Calu3 (cell line): ENCODE measurements around the gene KIAA1958. TPM values are rescaled to one million over a fixed set of nuclear protein-coding genes. Genes with fewer than 3 reads are reported as not detected.
A peak's percentile ranks its signal among the peaks of the same experiment; 100 is the strongest.

ENCODE experiments used
- BruUV-seq: library from RNA; stranded (reverse); fragments of 400-500 nt; replicated peaks from 2 replicates; lab custom pipeline; 2021; lab: Mats Ljungman, UMichigan
- CTCF ChIA-PET: fragments of 300-600 bp; sonication (Branson Sonifier 250); formaldehyde crosslinking; loops from one replicate; lab custom pipeline; 2022; ENCODE audit warnings: antibody characterized with exemption; lab: Charles Lee
- DNase-seq: peaks from one replicate; pipeline ENCODE4 v3.0.0; 2022
- H3K27ac Mint-ChIP-seq: one replicate; pipeline ENCODE4 v1.8.0; 2022; ENCODE audit warnings: mixed read lengths; ENCODE audit not compliant: unreplicated experiment
- H3K27me3 Mint-ChIP-seq: one replicate; pipeline ENCODE4 v1.8.0; 2022; ENCODE audit warnings: mixed read lengths; ENCODE audit not compliant: unreplicated experiment
- H3K36me3 Mint-ChIP-seq: one replicate; pipeline ENCODE4 v1.8.0; 2022; ENCODE audit warnings: mild to moderate bottlenecking, moderate library complexity, mixed read lengths; ENCODE audit not compliant: insufficient read depth, unreplicated experiment
- H3K4me1 Mint-ChIP-seq: one replicate; pipeline ENCODE4 v1.8.0; 2022; ENCODE audit warnings: mild to moderate bottlenecking, low read depth, mixed read lengths; ENCODE audit not compliant: unreplicated experiment
- H3K4me3 Mint-ChIP-seq: one replicate; pipeline ENCODE4 v1.8.0; 2022; ENCODE audit warnings: mild to moderate bottlenecking, low read depth, moderate library complexity, mixed read lengths; ENCODE audit not compliant: unreplicated experiment
- H3K9me3 Mint-ChIP-seq: one replicate; pipeline ENCODE4 v1.8.0; 2022; ENCODE audit warnings: low read depth, mixed read lengths; ENCODE audit not compliant: unreplicated experiment
- CTCF ChIP-seq: fragments of 200-600 bp; IDR thresholded peaks from one replicate; pipeline ENCODE4 v1.8.0; 2022; ENCODE audit warnings: antibody characterized with exemption; ENCODE audit not compliant: unreplicated experiment
- intact Hi-C: fragments of 100-400 bp; cut with micrococcal nuclease; formaldehyde crosslinking; loops from one replicate; pipeline ENCODE4 v1.10.0; 2022; ENCODE audit not compliant: unreplicated experiment
- total RNA-seq: library from RNA; stranded (reverse); gene quantifications from 2 replicates; pipeline ENCODE4 v1.2.3, GENCODE V29; 2022

Gene KIAA1958
- total RNA-seq, 1 experiment from 2014 or later = 13.0 TPM

- peaks cover 27% of the 10 kb centered on the region for H3K4me1 Mint-ChIP-seq
- no peaks in the 10 kb centered on the region for H3K36me3 Mint-ChIP-seq
- no peaks in the 10 kb centered on the region for H3K9me3 Mint-ChIP-seq
- no TSS peak for BruUV-seq
- intact Hi-C loops = no loop called here
- no peak for TF ChIP-seq CTCF
- DNase-seq = no peak
- CTCF ChIA-PET = interaction anchor here (0.6 kb wide), 2 partner anchors 17 to 658 kb away, joined by 3 to 4 read pairs; no protein-coding TSS in a partner anchor
- peak overlapping the region; percentile 4 for H3K27ac Mint-ChIP-seq
- peak overlapping the region; percentile 5 for H3K4me3 Mint-ChIP-seq
- no peaks in the 10 kb centered on the region for H3K27me3 Mint-ChIP-seq
Measured at GRCh38 chr9:112556497-112557442, 70.1 kb downstream of the KIAA1958 start.

GRCh38 chr9:112558476-112558875, 71.8 kb downstream of the KIAA1958 start:
- intact Hi-C loops = no loop called here
- Mint-ChIP-seq H3K4me1 (peaks cover 27% of the 10 kb centered on the region), H3K27ac (no peak overlapping the region), H3K9me3 (no peaks in the 10 kb centered on the region), H3K27me3 (no peaks in the 10 kb centered on the region), H3K4me3 (no peak overlapping the region), H3K36me3 (no peaks in the 10 kb centered on the region)
- no TSS peak for BruUV-seq
- no peak for DNase-seq
- CTCF ChIA-PET = no interaction called here
- TF ChIP-seq CTCF = no peak

GRCh38 chr9:112558978-112559377, 72.4 kb downstream of the KIAA1958 start:
- intact Hi-C loops = no loop called here
- TF ChIP-seq CTCF = no peak
- Mint-ChIP-seq H3K27ac (no peak overlapping the region), H3K27me3 (no peaks in the 10 kb centered on the region), H3K36me3 (no peaks in the 10 kb centered on the region), H3K9me3 (no peaks in the 10 kb centered on the region), H3K4me1 (peaks cover 27% of the 10 kb centered on the region), H3K4me3 (no peak overlapping the region)
- BruUV-seq = no TSS peak
- CTCF ChIA-PET = no interaction called here
- DNase-seq = no peak

GRCh38 chr9:112559629-112560413, 73.2 kb downstream of the KIAA1958 start:
- Mint-ChIP-seq H3K36me3 (no peaks in the 10 kb centered on the region), H3K9me3 (no peaks in the 10 kb centered on the region), H3K27ac (no peak overlapping the region), H3K4me1 (peaks cover 22% of the 10 kb centered on the region), H3K4me3 (no peak overlapping the region), H3K27me3 (no peaks in the 10 kb centered on the region)
- DNase-seq = no peak
- intact Hi-C loops = no loop called here
- CTCF ChIA-PET = no interaction called here
- no peak for TF ChIP-seq CTCF
- no TSS peak for BruUV-seq
